GM21423 (cell line): ENCODE data around the gene LILRB3.
"Not testable (repeated sequence)": the region's sequence is repeated elsewhere in the genome, so short reads cannot be mapped to it uniquely, and the experiment has no call there.

Source experiments
- ATAC-seq: cut with Tn5 transposase; IDR thresholded peaks from one replicate; pipeline ENCODE4 v1.9.1; 2021; ENCODE audit warnings: mild to moderate bottlenecking, moderate library complexity; ENCODE audit not compliant: unreplicated experiment

LILRB3 gene

GRCh38 chr19:54191011-54191810, 31.6 kb downstream of the LILRB3 start, which contains the start of gene TSEN34:
TSEN34 (plus strand) TSS chr19:54191308; CDS start chr19:54191365, 57 bp downstream.
- ATAC-seq, result peak; percentile 20

- ATAC-seq, result peak; percentile 42
Measured at GRCh38 chr19:54190503-54191010, 32.2 kb downstream of the LILRB3 start.

- ATAC-seq, result peak; percentile 44
Measured at GRCh38 chr19:54189735-54190502, 32.9 kb downstream of the LILRB3 start.

GRCh38 chr19:54189145-54189734, 33.6 kb downstream of the LILRB3 start, which contains the start of gene MBOAT7:
MBOAT7 (minus strand) TSS chr19:54189580; CDS start chr19:54188508, 1,072 bp downstream.
- peak; percentile 13 for ATAC-seq

GRCh38 chr19:54188215-54188871, 34.5 kb downstream of the LILRB3 start:
- ATAC-seq, result no peak

GRCh38 chr19:54186934-54187381, 35.8 kb downstream of the LILRB3 start:
- ATAC-seq, result no peak

- no peak for ATAC-seq
Measured at GRCh38 chr19:54186351-54186750, 36.5 kb downstream of the LILRB3 start.

- ATAC-seq, result no peak
Measured at GRCh38 chr19:54183431-54183830, 39.4 kb downstream of the LILRB3 start.

GRCh38 chr19:54181894-54182293, 40.9 kb downstream of the LILRB3 start:
- not testable (repeated sequence) for ATAC-seq

GRCh38 chr19:54180691-54181091, 42.1 kb downstream of the LILRB3 start:
- no peak for ATAC-seq

- ATAC-seq, result no peak
Measured at GRCh38 chr19:54179921-54180461, 42.8 kb downstream of the LILRB3 start.

GRCh38 chr19:54179262-54179852, 43.5 kb downstream of the LILRB3 start:
- no peak for ATAC-seq

GRCh38 chr19:54178581-54179261, 44.1 kb downstream of the LILRB3 start:
- ATAC-seq, result no peak

- no peak for ATAC-seq
Measured at GRCh38 chr19:54173951-54174834, 48.6 kb downstream of the LILRB3 start.

- ATAC-seq, result no peak
Measured at GRCh38 chr19:54173359-54173699, 49.5 kb downstream of the LILRB3 start.

- ATAC-seq, result no peak
Measured at GRCh38 chr19:54172471-54173358, 50.1 kb downstream of the LILRB3 start, which contains the start of gene TMC4. TMC4 (minus strand) TSS chr19:54173160; CDS start chr19:54173117, 43 bp downstream.

- ATAC-seq, result not testable (repeated sequence)
Measured at GRCh38 chr19:54171736-54172431, 50.9 kb downstream of the LILRB3 start.
